Muscle of arm (tissue), 12 donors: Measurements from ENCODE around the gene SPINT1. TPM values are rescaled to one million over a fixed set of nuclear protein-coding genes. Genes with fewer than 3 reads are reported as not detected.

Experiments used
- polyA plus RNA-seq, 12 donors: library from polyadenylated mRNA; unstranded; fragments of 120-200 nt; gene quantifications; one replicate each; pipeline ENCODE4 v1.2.1, GENCODE V29; 2013; ENCODE audit not compliant: insufficient read length in 12 of 12

SPINT1 gene
- polyA plus RNA-seq, 12 donors = 0.37 to 37.6 (median 1.7) TPM; not detected in 1

Other genes starting within 250 kb of the SPINT1 start
- gene KNL1, start 249.8 kb upstream of the SPINT1 start, polyA plus RNA-seq = 10 to 100 TPM in 9 of 12 donors, 1 to 10 TPM in 2, not detected in 1; 5.9 to 57.9 (median 13.2) TPM
- gene RAD51, start 148.9 kb upstream of the SPINT1 start, polyA plus RNA-seq = 10 to 100 TPM in 5 of 12 donors, 1 to 10 TPM in 6, not detected in 1; 5.3 to 12.9 (median 9.0) TPM
- 10 to 100 TPM in 11 of 12 donors, not detected in 1; 17.9 to 60.1 (median 21.2) TPM for gene RMDN3, start 88.8 kb upstream of the SPINT1 start, polyA plus RNA-seq
- gene GCHFR, start 80.0 kb upstream of the SPINT1 start, polyA plus RNA-seq = 1 to 10 TPM in 10 of 12 donors, not detected in 2; 2.2 to 9.3 (median 4.2) TPM
- 1 to 10 TPM in 5 of 12 donors, under 1 TPM in 5, not detected in 2; 0.74 to 3.8 (median 1.2) TPM for gene C15orf62, start 74.1 kb upstream of the SPINT1 start, polyA plus RNA-seq
- 10 to 100 TPM in 11 of 12 donors, not detected in 1; 11.2 to 29.1 (median 17.9) TPM for gene ZFYVE19, start 37.0 kb upstream of the SPINT1 start, polyA plus RNA-seq
- gene DNAJC17, start 36.6 kb upstream of the SPINT1 start, polyA plus RNA-seq = 10 to 100 TPM in 11 of 12 donors, not detected in 1; 19.2 to 42.1 (median 23.5) TPM
- under 1 TPM in 4 of 12 donors, not detected in 8; 0.22 to 0.44 (median 0.33) TPM for gene PPP1R14D, start 15.3 kb upstream of the SPINT1 start, polyA plus RNA-seq
- gene RHOV, start 30.2 kb downstream of the SPINT1 start, polyA plus RNA-seq = 10 to 100 TPM in 1 of 12 donors, 1 to 10 TPM in 2, under 1 TPM in 7, not detected in 2; 0.07 to 11.0 (median 0.30) TPM
- gene VPS18, start 50.4 kb downstream of the SPINT1 start, polyA plus RNA-seq = 10 to 100 TPM in 4 of 12 donors, 1 to 10 TPM in 7, not detected in 1; 7.4 to 18.6 (median 9.5) TPM
- gene DLL4, start 85.3 kb downstream of the SPINT1 start, polyA plus RNA-seq = 10 to 100 TPM in 7 of 12 donors, 1 to 10 TPM in 4, not detected in 1; 9.0 to 22.3 (median 10.8) TPM
- gene CHAC1, start 109.4 kb downstream of the SPINT1 start, polyA plus RNA-seq = 1 to 10 TPM in 10 of 12 donors, not detected in 2; 1.1 to 5.3 (median 2.4) TPM